ENCODE results near the gene FKBP4.

FKBP4 gene

DNA sequence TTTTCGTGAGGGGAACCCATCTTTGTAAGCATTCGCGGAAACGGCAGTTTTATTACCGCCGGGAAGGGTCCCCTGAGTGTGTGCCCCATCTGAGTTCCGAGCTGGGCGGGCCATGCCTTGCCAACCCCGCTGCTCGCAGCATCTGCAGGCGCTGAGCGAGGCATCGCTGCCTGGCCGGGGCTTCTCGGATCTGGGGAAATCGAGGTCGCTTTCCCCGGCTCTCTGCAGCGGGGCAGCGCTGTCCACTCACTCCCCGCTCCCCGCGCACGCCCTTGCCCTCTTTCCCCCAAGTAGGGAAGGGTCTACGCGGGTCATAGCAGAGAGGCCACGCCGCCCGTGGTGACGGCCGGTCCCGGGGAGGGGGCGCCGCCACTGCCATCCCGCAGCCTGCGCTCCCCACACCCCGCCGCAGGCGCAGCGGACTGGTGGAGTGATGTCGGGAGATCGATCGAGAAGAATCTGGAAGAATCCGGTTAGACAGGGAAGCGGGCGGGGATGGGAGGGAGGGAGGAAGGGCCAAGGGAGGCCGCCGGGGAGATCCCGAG lies 507 bp upstream of the FKBP4 start:
- peak overlapping the region; percentile 96 for H3K56ac ChIP-seq (ENCODE audit: low read length)
- H3K36me3 ChIP-seq (ENCODE audit: control insufficient read depth, insufficient read depth, low read length) = peaks cover 17% of the 10 kb centered on the region
- no peak overlapping the region for H2BK15ac ChIP-seq (replicated peaks; ENCODE audit: low read depth)
- peaks cover under 1% of the 10 kb centered on the region for H3K27me3 ChIP-seq (ENCODE audit: insufficient read depth, low read length, poor library complexity)
- H2BK5ac ChIP-seq (ENCODE audit: low read length) = no peak overlapping the region
- no peak overlapping the region for H2AK5ac ChIP-seq (ENCODE audit: low read length)
- peaks cover 18% of the 10 kb centered on the region for H3K79me2 ChIP-seq (ENCODE audit: control insufficient read depth, insufficient read depth, low read length)
- H3K4me1 ChIP-seq (ENCODE audit: control insufficient read depth, low read depth, low read length) = no peaks in the 10 kb centered on the region
- peak; percentile 87 for DNase-seq
- no CpG with 5 or more reads among the region's 49 CpGs for WGBS (ENCODE audit: extremely low coverage, insufficient coverage, low lambda C conversion rate)
- H3K4me2 ChIP-seq (ENCODE audit: low read length) = peak overlapping the region; percentile 75
- peak overlapping the region; percentile 65 for H3K18ac ChIP-seq (ENCODE audit: low read length)
- no peak overlapping the region for H3K23ac ChIP-seq (ENCODE audit: low read length)
- H4K8ac ChIP-seq (ENCODE audit: low read depth, low read length) = no peak overlapping the region
- peak overlapping the region; percentile 41 for H3K4ac ChIP-seq (ENCODE audit: low read depth, low read length)
- H4K5ac ChIP-seq (ENCODE audit: low read length) = no peak overlapping the region
- H2BK120ac ChIP-seq (ENCODE audit: low read depth, low read length) = no peak overlapping the region
- H3K9ac ChIP-seq (ENCODE audit: low read length) = peak overlapping the region; percentile 87
- peak overlapping the region; percentile 32 for H3K4me3 ChIP-seq (ENCODE audit: low read length)
- peaks cover 24% of the 10 kb centered on the region for H3K79me1 ChIP-seq (ENCODE audit: low read length)
- no peak overlapping the region for H3K27ac ChIP-seq (ENCODE audit: low read depth, low read length)

DNA sequence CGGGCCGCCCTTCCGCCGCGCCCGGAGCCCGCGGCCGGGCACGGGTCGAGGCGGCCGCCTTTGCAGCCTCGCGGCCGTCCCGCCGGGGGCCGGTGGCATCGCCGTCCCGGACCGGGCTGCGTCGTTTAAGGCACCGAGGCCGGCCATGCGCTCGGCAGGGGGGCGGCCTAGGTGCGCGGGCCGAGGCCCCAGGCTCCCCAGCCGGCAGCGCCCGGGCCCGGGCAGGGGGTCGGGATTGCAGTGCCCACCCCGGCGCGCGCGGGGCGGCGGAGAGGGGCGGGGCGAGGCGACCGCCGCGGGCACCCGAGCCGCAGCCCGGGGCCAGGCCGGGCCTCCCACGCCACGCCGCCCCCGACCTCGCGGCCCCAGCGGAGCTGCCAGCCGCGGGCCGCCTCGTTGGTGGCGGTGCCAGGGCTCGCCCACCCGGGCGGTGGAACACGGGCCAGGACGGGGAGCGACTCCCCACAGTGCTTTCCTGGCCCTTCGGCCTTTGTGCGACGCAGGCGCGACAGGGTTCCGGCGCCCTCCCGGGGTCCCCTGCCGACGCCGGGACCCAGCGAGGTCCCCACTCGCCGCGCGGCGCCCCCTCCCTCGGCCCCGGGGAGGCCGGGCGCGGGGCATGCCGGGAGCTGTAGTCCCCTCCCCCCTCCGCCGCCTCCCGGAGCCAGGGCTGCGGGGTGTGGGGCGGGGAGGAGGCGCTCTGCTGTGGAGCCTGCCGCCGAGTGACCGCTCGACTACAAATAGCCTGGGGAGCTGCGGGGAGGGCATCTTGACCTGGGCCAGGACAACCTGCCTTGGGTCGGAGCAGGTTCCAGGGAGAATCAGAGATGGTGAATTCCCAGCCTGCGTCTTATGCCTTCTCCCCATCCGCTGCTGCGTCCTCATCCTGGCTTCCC lies 769 bp downstream of the FKBP4 start:
- H3K4ac ChIP-seq (ENCODE audit: low read depth, low read length) = peak overlapping the region; percentile 94
- peak overlapping the region; percentile 80 for H3K4me3 ChIP-seq (ENCODE audit: low read length)
- H3K27me3 ChIP-seq (ENCODE audit: insufficient read depth, low read length, poor library complexity) = no peaks in the 10 kb centered on the region
- H3K79me2 ChIP-seq (ENCODE audit: control insufficient read depth, insufficient read depth, low read length) = peaks cover 18% of the 10 kb centered on the region
- peak overlapping the region; percentile 43 for H3K4me2 ChIP-seq (ENCODE audit: low read length)
- H4K8ac ChIP-seq (ENCODE audit: low read depth, low read length) = peak overlapping the region; percentile 57
- peak; percentile 66 for DNase-seq
- WGBS (ENCODE audit: extremely low coverage, insufficient coverage, low lambda C conversion rate) = no CpG with 5 or more reads among the region's 111 CpGs
- peaks cover 24% of the 10 kb centered on the region for H3K36me3 ChIP-seq (ENCODE audit: control insufficient read depth, insufficient read depth, low read length)
- peak overlapping the region; percentile 54 for H3K27ac ChIP-seq (ENCODE audit: low read depth, low read length)
- no peak overlapping the region for H4K5ac ChIP-seq (ENCODE audit: low read length)
- H2BK120ac ChIP-seq (ENCODE audit: low read depth, low read length) = peak overlapping the region; percentile 21
- H3K4me1 ChIP-seq (ENCODE audit: control insufficient read depth, low read depth, low read length) = no peaks in the 10 kb centered on the region
- peak overlapping the region; percentile 93 for H3K18ac ChIP-seq (ENCODE audit: low read length)
- H2BK15ac ChIP-seq (replicated peaks; ENCODE audit: low read depth) = no peak overlapping the region
- H2AK5ac ChIP-seq (ENCODE audit: low read length) = no peak overlapping the region
- no peak overlapping the region for H2BK5ac ChIP-seq (ENCODE audit: low read length)
- H3K79me1 ChIP-seq (ENCODE audit: low read length) = peaks cover 24% of the 10 kb centered on the region
- H3K23ac ChIP-seq (ENCODE audit: low read length) = no peak overlapping the region
- H3K9ac ChIP-seq (ENCODE audit: low read length) = peak overlapping the region; percentile 65
- H3K56ac ChIP-seq (ENCODE audit: low read length) = peak overlapping the region; percentile 95

DNA sequence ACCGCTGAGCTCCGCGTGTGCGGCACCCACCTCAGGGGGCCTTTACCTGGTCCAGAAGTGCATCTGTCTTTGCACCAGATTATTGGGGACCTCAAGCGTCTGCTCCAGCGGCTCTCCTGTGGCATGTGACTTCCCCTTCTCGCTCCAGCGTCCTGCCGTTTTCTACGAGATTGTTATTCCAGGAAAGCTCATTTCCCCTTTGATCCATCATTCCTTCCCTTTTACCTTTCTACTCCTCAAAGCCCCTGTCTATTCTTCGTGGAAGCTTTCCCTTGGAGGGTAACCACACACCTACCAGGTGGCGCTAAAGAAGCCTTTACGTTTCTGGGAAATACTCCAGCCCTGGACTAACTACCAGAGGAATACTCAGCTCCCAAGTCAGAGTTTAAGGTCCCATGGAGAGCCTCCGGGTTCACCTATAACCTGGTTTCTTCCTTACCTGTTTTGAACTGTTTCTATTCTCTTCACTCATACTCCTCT lies 1.5 kb downstream of the FKBP4 start:
- no CpG with 5 or more reads among the region's 14 CpGs for WGBS (ENCODE audit: extremely low coverage, insufficient coverage, low lambda C conversion rate)
- Histone ChIP-seq H3K27ac (ENCODE audit: low read depth, low read length) (peak overlapping the region; percentile 2), H3K23ac (ENCODE audit: low read length) (no peak overlapping the region)

GRCh38 chr12:2797721-2798418 lies 3.1 kb downstream of the FKBP4 start:
- Histone ChIP-seq H3K36me3 (ENCODE audit: control insufficient read depth, insufficient read depth, low read length) (peaks cover 36% of the 10 kb centered on the region), H3K4me2 (ENCODE audit: low read length) (no peak overlapping the region)

More for the DNA sequence above, 1.5 kb downstream of the FKBP4 start:
- Histone ChIP-seq H3K4me3 (ENCODE audit: low read length) (peak overlapping the region; percentile 80), H4K5ac (ENCODE audit: low read length) (no peak overlapping the region), H3K56ac (ENCODE audit: low read length) (peak overlapping the region; percentile 95), H2BK5ac (ENCODE audit: low read length) (no peak overlapping the region), H3K79me1 (ENCODE audit: low read length) (peaks cover 24% of the 10 kb centered on the region), H2AK5ac (ENCODE audit: low read length) (no peak overlapping the region), H3K27me3 (ENCODE audit: insufficient read depth, low read length, poor library complexity) (no peaks in the 10 kb centered on the region), H3K36me3 (ENCODE audit: control insufficient read depth, insufficient read depth, low read length) (peaks cover 31% of the 10 kb centered on the region), H4K8ac (ENCODE audit: low read depth, low read length) (no peak overlapping the region), H3K18ac (ENCODE audit: low read length) (no peak overlapping the region), H3K4ac (ENCODE audit: low read depth, low read length) (no peak overlapping the region), H3K4me2 (ENCODE audit: low read length) (peak overlapping the region; percentile 34), H3K9ac (ENCODE audit: low read length) (peak overlapping the region; percentile 65), H3K4me1 (ENCODE audit: control insufficient read depth, low read depth, low read length) (no peaks in the 10 kb centered on the region), H3K79me2 (ENCODE audit: control insufficient read depth, insufficient read depth, low read length) (peaks cover 18% of the 10 kb centered on the region), H2BK120ac (ENCODE audit: low read depth, low read length) (no peak overlapping the region), H2BK15ac (replicated peaks; ENCODE audit: low read depth) (no peak overlapping the region)
- peak; percentile 55 for DNase-seq

DNA sequence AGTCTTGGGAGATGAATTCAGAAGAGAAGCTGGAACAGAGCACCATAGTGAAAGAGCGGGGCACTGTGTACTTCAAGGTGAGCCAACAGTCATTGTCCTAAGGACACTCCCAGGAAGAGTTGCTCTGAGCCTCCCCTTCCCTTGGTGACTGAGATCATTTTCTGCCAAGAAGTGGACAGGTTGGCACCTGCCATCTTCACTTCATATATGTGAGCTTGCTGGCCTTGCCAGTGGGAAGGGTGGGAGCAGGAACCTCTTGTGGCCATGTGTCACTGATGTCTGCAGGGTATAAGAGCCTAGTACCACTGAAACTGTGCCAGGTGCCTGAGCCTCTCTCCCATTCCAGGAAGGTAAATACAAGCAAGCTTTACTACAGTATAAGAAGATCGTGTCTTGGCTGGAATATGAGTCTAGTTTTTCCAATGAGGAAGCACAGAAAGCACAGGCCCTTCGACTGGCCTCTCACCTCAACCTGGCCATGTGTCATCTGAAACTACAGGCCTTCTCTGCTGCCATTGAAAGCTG lies 5.3 kb downstream of the FKBP4 start:
- Histone ChIP-seq H3K18ac (ENCODE audit: low read length) (no peak overlapping the region), H3K4me3 (ENCODE audit: low read length) (no peak overlapping the region), H3K36me3 (ENCODE audit: control insufficient read depth, insufficient read depth, low read length) (peaks cover 51% of the 10 kb centered on the region), H2BK120ac (ENCODE audit: low read depth, low read length) (no peak overlapping the region), H2BK15ac (replicated peaks; ENCODE audit: low read depth) (no peak overlapping the region), H3K23ac (ENCODE audit: low read length) (no peak overlapping the region), H3K4ac (ENCODE audit: low read depth, low read length) (no peak overlapping the region), H4K8ac (ENCODE audit: low read depth, low read length) (no peak overlapping the region), H3K27ac (ENCODE audit: low read depth, low read length) (no peak overlapping the region), H3K4me2 (ENCODE audit: low read length) (no peak overlapping the region), H3K4me1 (ENCODE audit: control insufficient read depth, low read depth, low read length) (no peaks in the 10 kb centered on the region), H3K27me3 (ENCODE audit: insufficient read depth, low read length, poor library complexity) (no peaks in the 10 kb centered on the region), H2BK5ac (ENCODE audit: low read length) (no peak overlapping the region), H3K9ac (ENCODE audit: low read length) (no peak overlapping the region), H2AK5ac (ENCODE audit: low read length) (no peak overlapping the region), H3K79me2 (ENCODE audit: control insufficient read depth, insufficient read depth, low read length) (peaks cover 18% of the 10 kb centered on the region), H3K79me1 (ENCODE audit: low read length) (peaks cover 24% of the 10 kb centered on the region), H3K56ac (ENCODE audit: low read length) (no peak overlapping the region), H4K5ac (ENCODE audit: low read length) (no peak overlapping the region)
- DNase-seq = no peak
- WGBS (ENCODE audit: extremely low coverage, insufficient coverage, low lambda C conversion rate) = no CpG with 5 or more reads among the region's 3 CpGs

More at GRCh38 chr12:2797721-2798418, 3.1 kb downstream of the FKBP4 start:
- Histone ChIP-seq H3K4me1 (ENCODE audit: control insufficient read depth, low read depth, low read length) (no peaks in the 10 kb centered on the region), H3K79me1 (ENCODE audit: low read length) (peaks cover 24% of the 10 kb centered on the region), H2BK5ac (ENCODE audit: low read length) (no peak overlapping the region), H3K18ac (ENCODE audit: low read length) (no peak overlapping the region), H4K8ac (ENCODE audit: low read depth, low read length) (no peak overlapping the region), H3K27ac (ENCODE audit: low read depth, low read length) (no peak overlapping the region), H3K4me3 (ENCODE audit: low read length) (no peak overlapping the region), H3K79me2 (ENCODE audit: control insufficient read depth, insufficient read depth, low read length) (peaks cover 18% of the 10 kb centered on the region), H3K27me3 (ENCODE audit: insufficient read depth, low read length, poor library complexity) (no peaks in the 10 kb centered on the region), H2BK15ac (replicated peaks; ENCODE audit: low read depth) (no peak overlapping the region), H3K9ac (ENCODE audit: low read length) (no peak overlapping the region), H3K56ac (ENCODE audit: low read length) (no peak overlapping the region), H2BK120ac (ENCODE audit: low read depth, low read length) (no peak overlapping the region), H4K5ac (ENCODE audit: low read length) (no peak overlapping the region), H3K4ac (ENCODE audit: low read depth, low read length) (no peak overlapping the region), H2AK5ac (ENCODE audit: low read length) (no peak overlapping the region), H3K23ac (ENCODE audit: low read length) (no peak overlapping the region)
- DNase-seq = peak; percentile 26
- no CpG with 5 or more reads among the region's 7 CpGs for WGBS (ENCODE audit: extremely low coverage, insufficient coverage, low lambda C conversion rate)
